GM19467 (cell line): ENCODE measurements around the gene MRPL51.

Experiments
- ATAC-seq: cut with Tn5 transposase; IDR thresholded peaks from one replicate; pipeline ENCODE4 v1.9.1; 2021; ENCODE audit warnings: mild to moderate bottlenecking, moderate library complexity; ENCODE audit not compliant: unreplicated experiment

MRPL51 gene

GRCh38 chr12:6462234-6462995, 30.6 kb downstream of the MRPL51 start:
- ATAC-seq, result no peak

GRCh38 chr12:6461401-6462233, 31.4 kb downstream of the MRPL51 start:
- ATAC-seq, result peak; percentile 67

GRCh38 chr12:6460751-6461371, 32.2 kb downstream of the MRPL51 start:
- no peak for ATAC-seq

GRCh38 chr12:6459004-6459337, 34.1 kb downstream of the MRPL51 start:
- ATAC-seq, result no peak

GRCh38 chr12:6458281-6459003, 34.6 kb downstream of the MRPL51 start:
- ATAC-seq, result no peak

- ATAC-seq, result no peak
Observed at GRCh38 chr12:6457220-6457945, 35.7 kb downstream of the MRPL51 start.

GRCh38 chr12:6452944-6453630, 40.0 kb downstream of the MRPL51 start:
- no peak for ATAC-seq

GRCh38 chr12:6452245-6452943, 40.7 kb downstream of the MRPL51 start:
- ATAC-seq, result no peak

- no peak for ATAC-seq
Observed at GRCh38 chr12:6451348-6452244, 41.5 kb downstream of the MRPL51 start, which contains the start of gene TAPBPL. TAPBPL (plus strand) TSS chr12:6452042; CDS start chr12:6452249, 207 bp downstream.

- no peak for ATAC-seq
Observed at GRCh38 chr12:6450869-6451347, 42.2 kb downstream of the MRPL51 start.

GRCh38 chr12:6450091-6450868, 42.8 kb downstream of the MRPL51 start:
- ATAC-seq, result no peak

GRCh38 chr12:6444704-6445688, 48.1 kb downstream of the MRPL51 start, which contains the start of gene CD27:
CD27 (plus strand) TSS chr12:6444955; CDS start chr12:6445096, 141 bp downstream.
- ATAC-seq, result no peak

- ATAC-seq, result no peak
Observed at GRCh38 chr12:6444031-6444430, 49.0 kb downstream of the MRPL51 start.

- no peak for ATAC-seq
Observed at GRCh38 chr12:6443361-6443983, 49.6 kb downstream of the MRPL51 start.

GRCh38 chr12:6442836-6443235, 50.2 kb downstream of the MRPL51 start:
- no peak for ATAC-seq
